HepG2 (cell line): ENCODE data around the gene MTA1. TPM values are rescaled to one million over a fixed set of nuclear protein-coding genes. Genes with fewer than 3 reads are reported as not detected.
A peak's percentile ranks its signal among the peaks of the same experiment; 100 is the strongest.

Source experiments
- CHD2 ChIP-seq: IDR thresholded peaks from 2 replicates; pipeline ENCODE4 v1.6.1; 2011; ENCODE audit warnings: low read depth, low read length, improper control_type of control experiment
- EZH2 ChIP-seq: conservative IDR thresholded peaks from 2 replicates; pipeline ENCODE4 v1.6.1; 2012; ENCODE audit warnings: mild to moderate bottlenecking, low read depth, low read length, moderate library complexity
- MED1 ChIP-seq: sonication (generic); formaldehyde crosslinking; IDR thresholded peaks from 2 replicates; pipeline ENCODE4 v1.4.0; 2020; ENCODE audit warnings: missing genetic modification reagents
- MED8 ChIP-seq: sonication (generic); formaldehyde crosslinking; IDR thresholded peaks from 2 replicates; pipeline ENCODE4 v1.8.1; 2023; ENCODE audit warnings: mild to moderate bottlenecking, missing genetic modification reagents; ENCODE audit not compliant: insufficient replicate concordance
- MTF1 ChIP-seq: sonication (generic); formaldehyde crosslinking; IDR thresholded peaks from 2 replicates; pipeline ENCODE4 v1.5.0; 2020; ENCODE audit warnings: missing genetic modification reagents
- PAF1 ChIP-seq: IDR thresholded peaks from 2 replicates; pipeline ENCODE4 v1.6.1; 2016; ENCODE audit warnings: missing genetic modification reagents, missing compliant biosample characterization
- REL ChIP-seq: sonication (generic); formaldehyde crosslinking; conservative IDR thresholded peaks from 2 replicates; pipeline ENCODE4 v1.8.0; 2022; ENCODE audit warnings: mild to moderate bottlenecking, missing genetic modification reagents, moderate library complexity
- RELA ChIP-seq: sonication (generic); formaldehyde crosslinking; IDR thresholded peaks from 2 replicates; pipeline ENCODE4 v1.4.0; 2020; ENCODE audit warnings: missing genetic modification reagents
- SMAD9 ChIP-seq: sonication (generic); formaldehyde crosslinking; IDR thresholded peaks from 2 replicates; pipeline ENCODE4 v1.5.1; 2020; ENCODE audit warnings: mild to moderate bottlenecking, missing genetic modification reagents
- SNAPC4 ChIP-seq: sonication (generic); formaldehyde crosslinking; IDR thresholded peaks from 2 replicates; pipeline ENCODE4 v1.4.0; 2020; ENCODE audit warnings: mild to moderate bottlenecking, missing genetic modification reagents
- ZNF343 ChIP-seq: sonication (generic); formaldehyde crosslinking; IDR thresholded peaks from 2 replicates; pipeline ENCODE4 v1.4.0; 2020; ENCODE audit warnings: mild to moderate bottlenecking, missing genetic modification reagents
- ZNF430 ChIP-seq: sonication (generic); formaldehyde crosslinking; IDR thresholded peaks from 2 replicates; pipeline ENCODE4 v1.9.0; 2021; ENCODE audit warnings: mild to moderate bottlenecking, missing genetic modification reagents
- polyA plus RNA-seq, 8 experiments: library from polyadenylated mRNA; depleted of rRNA in 3 of 8; stranded (reverse) in 7 of 8; unstranded in 1 of 8; fragments of >200 nt; fragmentation: Illumina TruSeq in 4 of 8; extraction: Trizol in 4 of 8; gene quantifications; 2 replicates each; pipeline versions ENCODE4 v1.2.1 to v1.2.3, GENCODE V29; 2011 to 2016; ENCODE audit warnings: low read depth in 4 of 8, missing spikeins in 1 of 8, mixed read lengths in 1 of 8; ENCODE audit not compliant: insufficient read depth in 1 of 8
- total RNA-seq, 5 experiments: library from RNA; depleted of rRNA; stranded (reverse); fragments of >200 nt; fragmentation: Illumina TruSeq; extraction: Trizol; gene quantifications; 2 replicates each; pipeline ENCODE4 v1.2.3, GENCODE V29; 2016; ENCODE audit warnings: low read depth in 1 of 5
- TF ChIP-seq, protein P1 (sequence below): sonication (generic); formaldehyde crosslinking; IDR thresholded peaks from 2 replicates; pipeline ENCODE4 v1.5.1; 2020; ENCODE audit warnings: missing genetic modification reagents, mild to moderate bottlenecking, borderline replicate concordance
- TF ChIP-seq, protein P2 (sequence below): sonication (generic); formaldehyde crosslinking; IDR thresholded peaks from 2 replicates; pipeline ENCODE4 v1.4.0; 2020; ENCODE audit warnings: mild to moderate bottlenecking, missing genetic modification reagents, borderline replicate concordance
- TF ChIP-seq, protein P3 (sequence below): sonication (generic); formaldehyde crosslinking; IDR thresholded peaks from 2 replicates; pipeline ENCODE4 v1.4.0; 2020; ENCODE audit warnings: mild to moderate bottlenecking, low read depth, missing genetic modification reagents

The MTA1 gene
- total and polyA plus RNA-seq, 2 of the 13 experiments (the other 11 are each of a cell fraction or from before 2014, with no cell fraction given): 35.2 to 85.8 TPM

- TF ChIP-seq, protein P1, sequence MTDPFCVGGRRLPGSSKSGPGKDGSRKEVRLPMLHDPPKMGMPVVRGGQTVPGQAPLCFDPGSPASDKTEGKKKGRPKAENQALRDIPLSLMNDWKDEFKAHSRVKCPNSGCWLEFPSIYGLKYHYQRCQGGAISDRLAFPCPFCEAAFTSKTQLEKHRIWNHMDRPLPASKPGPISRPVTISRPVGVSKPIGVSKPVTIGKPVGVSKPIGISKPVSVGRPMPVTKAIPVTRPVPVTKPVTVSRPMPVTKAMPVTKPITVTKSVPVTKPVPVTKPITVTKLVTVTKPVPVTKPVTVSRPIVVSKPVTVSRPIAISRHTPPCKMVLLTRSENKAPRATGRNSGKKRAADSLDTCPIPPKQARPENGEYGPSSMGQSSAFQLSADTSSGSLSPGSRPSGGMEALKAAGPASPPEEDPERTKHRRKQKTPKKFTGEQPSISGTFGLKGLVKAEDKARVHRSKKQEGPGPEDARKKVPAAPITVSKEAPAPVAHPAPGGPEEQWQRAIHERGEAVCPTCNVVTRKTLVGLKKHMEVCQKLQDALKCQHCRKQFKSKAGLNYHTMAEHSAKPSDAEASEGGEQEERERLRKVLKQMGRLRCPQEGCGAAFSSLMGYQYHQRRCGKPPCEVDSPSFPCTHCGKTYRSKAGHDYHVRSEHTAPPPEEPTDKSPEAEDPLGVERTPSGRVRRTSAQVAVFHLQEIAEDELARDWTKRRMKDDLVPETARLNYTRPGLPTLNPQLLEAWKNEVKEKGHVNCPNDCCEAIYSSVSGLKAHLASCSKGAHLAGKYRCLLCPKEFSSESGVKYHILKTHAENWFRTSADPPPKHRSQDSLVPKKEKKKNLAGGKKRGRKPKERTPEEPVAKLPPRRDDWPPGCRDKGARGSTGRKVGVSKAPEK: no peak
- TF ChIP-seq ZNF343: peak; percentile 71; the same call in 1 of the 2 replicates
- no peak for TF ChIP-seq EZH2
- TF ChIP-seq, protein P2, sequence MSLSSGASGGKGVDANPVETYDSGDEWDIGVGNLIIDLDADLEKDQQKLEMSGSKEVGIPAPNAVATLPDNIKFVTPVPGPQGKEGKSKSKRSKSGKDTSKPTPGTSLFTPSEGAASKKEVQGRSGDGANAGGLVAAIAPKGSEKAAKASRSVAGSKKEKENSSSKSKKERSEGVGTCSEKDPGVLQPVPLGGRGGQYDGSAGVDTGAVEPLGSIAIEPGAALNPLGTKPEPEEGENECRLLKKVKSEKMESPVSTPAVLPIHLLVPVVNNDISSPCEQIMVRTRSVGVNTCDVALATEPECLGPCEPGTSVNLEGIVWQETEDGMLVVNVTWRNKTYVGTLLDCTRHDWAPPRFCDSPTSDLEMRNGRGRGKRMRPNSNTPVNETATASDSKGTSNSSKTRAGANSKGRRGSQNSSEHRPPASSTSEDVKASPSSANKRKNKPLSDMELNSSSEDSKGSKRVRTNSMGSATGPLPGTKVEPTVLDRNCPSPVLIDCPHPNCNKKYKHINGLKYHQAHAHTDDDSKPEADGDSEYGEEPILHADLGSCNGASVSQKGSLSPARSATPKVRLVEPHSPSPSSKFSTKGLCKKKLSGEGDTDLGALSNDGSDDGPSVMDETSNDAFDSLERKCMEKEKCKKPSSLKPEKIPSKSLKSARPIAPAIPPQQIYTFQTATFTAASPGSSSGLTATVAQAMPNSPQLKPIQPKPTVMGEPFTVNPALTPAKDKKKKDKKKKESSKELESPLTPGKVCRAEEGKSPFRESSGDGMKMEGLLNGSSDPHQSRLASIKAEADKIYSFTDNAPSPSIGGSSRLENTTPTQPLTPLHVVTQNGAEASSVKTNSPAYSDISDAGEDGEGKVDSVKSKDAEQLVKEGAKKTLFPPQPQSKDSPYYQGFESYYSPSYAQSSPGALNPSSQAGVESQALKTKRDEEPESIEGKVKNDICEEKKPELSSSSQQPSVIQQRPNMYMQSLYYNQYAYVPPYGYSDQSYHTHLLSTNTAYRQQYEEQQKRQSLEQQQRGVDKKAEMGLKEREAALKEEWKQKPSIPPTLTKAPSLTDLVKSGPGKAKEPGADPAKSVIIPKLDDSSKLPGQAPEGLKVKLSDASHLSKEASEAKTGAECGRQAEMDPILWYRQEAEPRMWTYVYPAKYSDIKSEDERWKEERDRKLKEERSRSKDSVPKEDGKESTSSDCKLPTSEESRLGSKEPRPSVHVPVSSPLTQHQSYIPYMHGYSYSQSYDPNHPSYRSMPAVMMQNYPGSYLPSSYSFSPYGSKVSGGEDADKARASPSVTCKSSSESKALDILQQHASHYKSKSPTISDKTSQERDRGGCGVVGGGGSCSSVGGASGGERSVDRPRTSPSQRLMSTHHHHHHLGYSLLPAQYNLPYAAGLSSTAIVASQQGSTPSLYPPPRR: no peak
- no peak for TF ChIP-seq MTF1 (CRISPR knock-in tag)
- TF ChIP-seq MED8 (CRISPR knock-in tag): peak; percentile 1
- 0 out of 2 replicates have a peak, but pooled peaks have one; percentile 43 for TF ChIP-seq REL
- TF ChIP-seq ZNF430 (CRISPR knock-in tag): no peak
- TF ChIP-seq SMAD9 (CRISPR knock-in tag): no peak
- TF ChIP-seq MED1 (CRISPR knock-in tag): no peak
- TF ChIP-seq SNAPC4 (CRISPR knock-in tag): peak; percentile 9; the same call in 1 of the 2 replicates
- TF ChIP-seq, protein P3, sequence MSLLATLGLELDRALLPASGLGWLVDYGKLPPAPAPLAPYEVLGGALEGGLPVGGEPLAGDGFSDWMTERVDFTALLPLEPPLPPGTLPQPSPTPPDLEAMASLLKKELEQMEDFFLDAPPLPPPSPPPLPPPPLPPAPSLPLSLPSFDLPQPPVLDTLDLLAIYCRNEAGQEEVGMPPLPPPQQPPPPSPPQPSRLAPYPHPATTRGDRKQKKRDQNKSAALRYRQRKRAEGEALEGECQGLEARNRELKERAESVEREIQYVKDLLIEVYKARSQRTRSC (CRISPR knock-in tag): no peak
- no peak for TF ChIP-seq RELA (CRISPR knock-in tag)
- no peak for TF ChIP-seq CHD2
- no peak for TF ChIP-seq PAF1
These were observed 1.1 kb upstream of the MTA1 start (continued) for GRCh38 chr14:105418269-105419194.
